OCI-LY1 (cell line): ENCODE data around the gene CAMTA1.

Source experiments
- EZH2 ChIP-seq: fragments of 200-600 bp; sonication (generic), shearing (Covaris generic); IDR thresholded peaks from 2 replicates; pipeline ENCODE4 v1.8.0; 2017; ENCODE audit warnings: borderline replicate concordance, mixed run types, mild to moderate bottlenecking, antibody characterized with exemption, low read length, moderate library complexity, mixed read lengths
- TF ChIP-seq, protein P1 (sequence below): fragments of 200-600 bp; sonication (generic), shearing (Covaris generic); IDR thresholded peaks from 2 replicates; pipeline ENCODE4 v1.5.1; 2017; ENCODE audit warnings: mild to moderate bottlenecking, antibody characterized with exemption, low read length, moderate library complexity, mixed read lengths

- TF ChIP-seq, protein P1, sequence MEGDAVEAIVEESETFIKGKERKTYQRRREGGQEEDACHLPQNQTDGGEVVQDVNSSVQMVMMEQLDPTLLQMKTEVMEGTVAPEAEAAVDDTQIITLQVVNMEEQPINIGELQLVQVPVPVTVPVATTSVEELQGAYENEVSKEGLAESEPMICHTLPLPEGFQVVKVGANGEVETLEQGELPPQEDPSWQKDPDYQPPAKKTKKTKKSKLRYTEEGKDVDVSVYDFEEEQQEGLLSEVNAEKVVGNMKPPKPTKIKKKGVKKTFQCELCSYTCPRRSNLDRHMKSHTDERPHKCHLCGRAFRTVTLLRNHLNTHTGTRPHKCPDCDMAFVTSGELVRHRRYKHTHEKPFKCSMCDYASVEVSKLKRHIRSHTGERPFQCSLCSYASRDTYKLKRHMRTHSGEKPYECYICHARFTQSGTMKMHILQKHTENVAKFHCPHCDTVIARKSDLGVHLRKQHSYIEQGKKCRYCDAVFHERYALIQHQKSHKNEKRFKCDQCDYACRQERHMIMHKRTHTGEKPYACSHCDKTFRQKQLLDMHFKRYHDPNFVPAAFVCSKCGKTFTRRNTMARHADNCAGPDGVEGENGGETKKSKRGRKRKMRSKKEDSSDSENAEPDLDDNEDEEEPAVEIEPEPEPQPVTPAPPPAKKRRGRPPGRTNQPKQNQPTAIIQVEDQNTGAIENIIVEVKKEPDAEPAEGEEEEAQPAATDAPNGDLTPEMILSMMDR = no peak
- no peak for TF ChIP-seq EZH2
Observed at GRCh38 chr1:7256526-7256925, 471.3 kb downstream of the CAMTA1 start.
